ENCODE results near the gene PNRC2. TPM values are rescaled to one million over a fixed set of nuclear protein-coding genes. Genes with fewer than 3 reads are reported as not detected.
"Not testable (repeated sequence)": the region's sequence is repeated elsewhere in the genome, so short reads cannot be mapped to it uniquely, and the experiment has no call there.

PNRC2 gene
- total and polyA plus RNA-seq, 5 donors: 74.6 to 104 (median 83.3) TPM

GRCh38 chr1:23953020-23953419 lies 6.6 kb upstream of the PNRC2 start:
- Histone ChIP-seq H3K27ac (ENCODE audit: low read length) (no peak overlapping the region), H3K4me1 (ENCODE audit: control insufficient read depth, insufficient read depth, low read length) (peaks cover 2% of the 10 kb centered on the region), H3K9me3 (ENCODE audit: control insufficient read depth, low read length) (no peaks in the 10 kb centered on the region), H3K27me3 (ENCODE audit: control insufficient read depth, insufficient read depth) (no peaks in the 10 kb centered on the region), H3K4me3 (ENCODE audit: low read length) (no peak overlapping the region)
- ATAC-seq: no peak
- intact Hi-C loops (cut with DNase I): loop anchor here in 1 of 4 donors (10.0 kb wide), 1 partner anchor 72 kb away; no protein-coding TSS in a partner anchor
- WGBS: 83% methylated on average over 3 of the region's 3 CpGs
- no peak for DNase-seq

DNA sequence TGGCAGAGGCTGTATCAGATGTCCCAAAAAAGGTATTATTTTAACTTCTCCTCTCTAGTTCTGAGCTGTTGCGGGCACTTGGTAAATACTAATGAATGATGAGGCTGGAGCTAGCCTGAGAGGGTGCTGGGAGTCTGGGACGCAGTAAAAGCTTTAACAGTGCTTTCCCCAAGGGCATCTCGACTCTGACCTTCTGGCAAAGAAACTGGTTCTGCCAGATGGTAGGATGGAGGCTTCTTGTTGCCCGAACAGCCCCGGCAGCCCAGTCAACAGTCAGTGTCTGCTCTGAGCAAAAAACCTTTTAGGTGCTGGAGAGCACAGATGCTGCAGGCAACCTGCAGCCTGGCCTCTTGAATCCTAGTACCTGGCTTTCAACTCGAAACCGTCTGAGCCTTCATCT lies 2.5 kb upstream of the PNRC2 start:
- intact Hi-C loops (cut with DNase I): loop anchor here in 2 of 4 donors (5.0 to 10.0 kb wide), 2 partner anchors 68 to 70 kb away; no protein-coding TSS in a partner anchor
- WGBS: 70% methylated on average over 7 of the region's 7 CpGs
- Histone ChIP-seq H3K27me3 (ENCODE audit: control insufficient read depth, insufficient read depth) (no peaks in the 10 kb centered on the region), H3K4me1 (ENCODE audit: control insufficient read depth, insufficient read depth, low read length) (peaks cover 2% of the 10 kb centered on the region), H3K4me3 (ENCODE audit: low read length) (no peak overlapping the region), H3K27ac (ENCODE audit: low read length) (no peak overlapping the region), H3K9me3 (ENCODE audit: control insufficient read depth, low read length) (no peaks in the 10 kb centered on the region)
- DNase-seq (no peak), ATAC-seq (no peak)

DNA sequence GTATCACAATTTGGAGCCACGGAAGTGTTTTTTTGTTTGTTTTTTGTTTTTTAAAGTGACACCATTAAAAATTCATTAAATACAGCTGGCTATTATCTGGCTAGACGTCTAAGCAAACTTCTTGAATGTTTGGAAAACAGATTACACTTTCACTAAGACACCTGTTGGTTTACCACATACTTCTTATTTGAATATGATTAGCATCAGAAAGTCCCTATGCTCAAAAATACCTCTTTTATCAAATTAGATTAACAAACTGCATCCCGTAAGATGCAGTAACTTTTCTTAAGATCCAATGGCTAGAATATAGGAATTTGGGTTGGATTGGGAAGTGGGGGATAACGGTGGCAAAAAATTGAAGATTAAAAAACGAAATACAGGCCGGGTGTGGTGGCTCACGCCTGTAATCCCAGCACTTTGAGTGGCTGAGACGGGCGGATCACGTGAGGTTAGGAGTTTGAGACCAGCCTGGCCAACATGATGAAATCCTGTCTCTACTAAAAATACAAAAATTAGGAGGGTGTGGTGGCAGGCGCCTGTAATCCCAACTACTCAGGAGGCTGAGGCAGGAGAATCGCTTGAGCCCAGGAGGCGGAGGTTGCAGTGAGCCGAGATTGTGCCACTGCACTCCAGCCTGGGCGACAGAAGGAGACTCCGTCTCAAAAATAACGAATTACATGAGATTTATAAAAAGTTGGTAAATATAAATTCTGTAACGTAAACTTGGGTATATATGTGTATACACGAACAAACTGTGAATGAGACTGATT lies 1.4 kb upstream of the PNRC2 start:
- not testable (repeated sequence) for H3K4me1 ChIP-seq (ENCODE audit: control insufficient read depth, insufficient read depth, low read length); H3K9me3 ChIP-seq (ENCODE audit: control insufficient read depth, low read length); H3K27me3 ChIP-seq (ENCODE audit: control insufficient read depth, insufficient read depth); DNase-seq; ATAC-seq
- WGBS: 62% methylated on average over 19 of the region's 19 CpGs
- Histone ChIP-seq H3K27ac (ENCODE audit: low read length) (peak overlapping the region; percentile 54), H3K4me3 (ENCODE audit: low read length) (peak overlapping the region; percentile 75)
- intact Hi-C loops (cut with DNase I): loop anchor here in 2 of 4 donors (5.0 to 10.0 kb wide), 2 partner anchors 67 to 69 kb away; no protein-coding TSS in a partner anchor

DNA sequence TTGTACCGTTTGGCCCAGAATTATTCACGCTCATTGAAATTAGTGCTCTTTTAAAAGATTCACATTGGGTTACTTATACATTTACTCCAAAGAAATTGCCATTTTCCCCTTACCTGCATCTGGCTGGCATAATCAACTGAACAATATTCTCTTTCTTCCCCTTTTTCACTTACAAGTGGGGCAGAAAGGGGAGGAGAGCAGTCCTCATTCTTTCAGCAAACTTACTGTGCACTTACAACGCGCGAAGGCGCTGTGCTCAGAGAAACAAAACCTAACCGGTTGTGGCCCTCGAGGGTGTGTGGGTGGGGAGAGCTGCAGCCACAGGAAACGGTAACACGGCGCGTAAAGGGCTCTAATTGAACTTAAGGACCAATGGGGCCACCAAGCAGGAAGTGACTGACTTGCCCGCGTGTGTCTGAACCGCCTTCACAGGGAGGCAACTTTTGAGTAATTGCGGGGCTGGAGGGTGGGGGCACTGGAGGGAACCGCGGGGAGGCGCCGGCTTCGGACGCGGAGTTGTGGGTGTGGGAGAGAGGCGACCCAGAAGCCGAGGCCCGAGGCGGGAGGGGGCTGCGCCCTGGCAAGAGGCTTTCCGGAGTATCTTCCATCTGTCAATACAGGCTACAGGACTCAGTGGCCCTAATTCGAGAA lies 693 bp upstream of the PNRC2 start:
- peak overlapping the region; percentile 78 for H3K27ac ChIP-seq (ENCODE audit: low read length)
- DNase-seq (peak; percentile 85 to 92 (median 90)), ATAC-seq (peak; percentile 84 to 87)
- no peaks in the 10 kb centered on the region for H3K27me3 ChIP-seq (ENCODE audit: control insufficient read depth, insufficient read depth)
- peak overlapping the region; percentile 75 for H3K4me3 ChIP-seq (ENCODE audit: low read length)
- WGBS: 2% methylated on average over 30 of the region's 30 CpGs
- peaks cover 2% of the 10 kb centered on the region for H3K4me1 ChIP-seq (ENCODE audit: control insufficient read depth, insufficient read depth, low read length)
- intact Hi-C loops (cut with DNase I): loop anchor here in 2 of 4 donors (5.0 to 10.0 kb wide), 2 partner anchors 66 to 68 kb away; no protein-coding TSS in a partner anchor
- H3K9me3 ChIP-seq (ENCODE audit: control insufficient read depth, low read length): no peaks in the 10 kb centered on the region

DNA sequence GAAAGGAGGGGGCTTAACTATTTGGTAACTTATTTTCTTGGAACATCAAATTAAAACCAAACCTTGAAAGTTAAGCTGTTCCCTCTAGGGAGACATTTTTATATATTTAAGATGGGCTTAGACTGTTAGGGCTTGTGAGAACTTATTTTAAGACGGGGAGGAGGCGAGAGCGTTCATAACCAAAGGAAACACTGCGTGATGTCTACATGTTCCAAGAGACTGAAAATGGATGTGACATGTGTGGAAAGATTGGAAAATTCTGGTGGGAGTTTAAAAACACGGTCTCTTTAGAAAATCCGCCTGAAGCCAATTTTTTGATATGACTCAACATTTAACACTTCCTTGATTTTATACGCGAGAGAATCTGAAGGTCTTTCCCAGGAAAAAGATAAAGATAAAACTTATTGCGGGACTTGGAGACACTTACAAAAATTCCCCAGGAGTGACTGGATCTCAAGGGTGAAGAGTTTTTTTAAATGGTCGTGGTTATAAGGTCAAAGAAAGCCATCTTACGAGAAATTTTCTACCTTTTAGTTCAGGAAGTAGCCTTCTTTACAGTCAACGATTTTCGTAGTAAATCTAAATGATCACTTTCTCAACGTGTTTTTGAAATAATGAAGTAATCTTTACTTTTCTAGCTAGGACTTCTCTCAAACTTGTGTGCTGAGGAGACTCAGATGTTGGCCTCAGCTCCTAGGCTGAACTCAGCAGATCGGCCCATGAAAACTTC lies 828 bp downstream of the PNRC2 start:
- H3K4me3 ChIP-seq (ENCODE audit: low read length): peak overlapping the region; percentile 75
- no peaks in the 10 kb centered on the region for H3K4me1 ChIP-seq (ENCODE audit: control insufficient read depth, insufficient read depth, low read length)
- H3K27ac ChIP-seq (ENCODE audit: low read length): peak overlapping the region; percentile 98
- H3K27me3 ChIP-seq (ENCODE audit: control insufficient read depth, insufficient read depth): no peaks in the 10 kb centered on the region
- ATAC-seq (peak in 1 of 2 donors; percentile 7), DNase-seq (no peak)
- intact Hi-C loops (cut with DNase I): no loop called here
- no peaks in the 10 kb centered on the region for H3K9me3 ChIP-seq (ENCODE audit: control insufficient read depth, low read length)
- WGBS: under 1% methylated on average over 15 of the region's 15 CpGs

GRCh38 chr1:23963617-23964234 lies 4.1 kb downstream of the PNRC2 start:
- Histone ChIP-seq H3K27me3 (ENCODE audit: control insufficient read depth, insufficient read depth) (no peaks in the 10 kb centered on the region), H3K27ac (ENCODE audit: low read length) (no peak overlapping the region), H3K4me1 (ENCODE audit: control insufficient read depth, insufficient read depth, low read length) (no peaks in the 10 kb centered on the region), H3K4me3 (ENCODE audit: low read length) (no peak overlapping the region), H3K9me3 (ENCODE audit: control insufficient read depth, low read length) (no peaks in the 10 kb centered on the region)
- no peak for ATAC-seq
- intact Hi-C loops (cut with DNase I): no loop called here
- no peak for DNase-seq
- WGBS: 81% methylated on average over 1 of the region's 1 CpG

DNA sequence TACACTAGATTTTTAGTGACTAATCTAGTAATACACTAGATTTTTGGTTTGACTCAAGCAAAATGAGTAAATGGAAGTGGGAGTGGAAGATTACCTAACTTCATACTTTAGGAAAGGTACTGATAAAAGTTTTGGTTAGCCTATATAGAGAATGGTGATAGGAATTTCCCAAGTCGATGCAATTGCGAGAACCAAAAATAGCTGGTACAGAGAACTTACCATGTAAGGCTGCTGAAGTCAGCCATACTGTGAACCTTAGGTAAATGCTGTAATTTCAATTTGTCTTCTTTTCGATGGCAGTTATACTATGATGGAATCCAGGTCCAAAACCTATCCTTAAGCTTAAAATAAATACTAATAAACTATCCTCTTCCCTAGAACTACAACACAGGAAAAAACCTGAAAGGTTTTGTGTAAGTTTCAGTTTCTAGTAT lies 4.6 kb downstream of the PNRC2 start:
- intact Hi-C loops (cut with DNase I): no loop called here
- Histone ChIP-seq H3K27me3 (ENCODE audit: control insufficient read depth, insufficient read depth) (no peaks in the 10 kb centered on the region), H3K4me1 (ENCODE audit: control insufficient read depth, insufficient read depth, low read length) (no peaks in the 10 kb centered on the region), H3K9me3 (ENCODE audit: control insufficient read depth, low read length) (no peaks in the 10 kb centered on the region), H3K4me3 (ENCODE audit: low read length) (no peak overlapping the region), H3K27ac (ENCODE audit: low read length) (no peak overlapping the region)
- WGBS: 63% methylated on average over 3 of the region's 3 CpGs
- DNase-seq: no peak
- ATAC-seq: no peak

DNA sequence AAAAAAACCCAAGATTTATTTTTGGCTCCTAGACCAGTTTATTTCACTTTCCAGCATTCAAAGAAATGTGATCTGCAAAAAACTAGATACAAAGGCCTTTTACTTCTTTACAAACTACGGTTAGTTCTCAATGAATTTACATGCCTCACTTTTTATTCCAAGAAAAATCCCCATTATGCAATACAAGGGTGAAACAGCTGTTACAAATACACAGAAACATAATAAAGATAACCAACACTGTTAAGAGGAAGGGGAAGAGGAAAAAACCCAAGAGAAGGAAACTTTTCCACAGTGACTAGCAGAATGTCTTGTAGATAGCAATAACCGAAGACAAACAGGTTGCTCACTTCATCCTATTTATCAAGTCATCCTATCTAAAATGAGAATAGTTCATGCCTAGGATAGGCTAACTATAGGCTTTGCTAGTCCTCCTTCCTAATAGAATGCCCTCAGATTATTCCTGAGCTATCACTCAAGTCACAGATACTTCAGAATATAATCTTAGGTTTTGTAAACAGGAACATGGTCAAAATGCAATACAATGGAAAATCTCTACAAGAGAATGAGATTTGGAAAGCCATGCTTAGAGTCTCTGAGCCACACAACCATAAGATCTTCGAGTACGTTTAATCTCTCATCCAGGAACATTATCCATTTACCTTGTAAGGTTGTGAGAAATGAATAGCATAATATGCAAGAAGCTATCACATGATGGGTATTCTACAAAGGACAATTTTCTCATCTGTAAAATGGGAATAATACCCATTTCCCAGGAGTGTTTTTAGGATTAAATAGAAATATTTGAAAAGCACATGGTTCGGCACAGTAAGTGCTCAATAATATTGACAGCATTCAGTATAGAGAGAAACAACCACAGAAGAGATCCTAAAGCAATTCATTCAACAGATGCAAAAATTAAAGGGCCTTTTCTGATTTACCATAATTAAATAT lies 5.4 kb downstream of the PNRC2 start:
- H3K4me1 ChIP-seq (ENCODE audit: control insufficient read depth, insufficient read depth, low read length): no peaks in the 10 kb centered on the region
- DNase-seq (no peak), ATAC-seq (peak; percentile 12 to 17)
- intact Hi-C loops (cut with DNase I): no loop called here
- H3K9me3 ChIP-seq (ENCODE audit: control insufficient read depth, low read length): no peaks in the 10 kb centered on the region
- H3K4me3 ChIP-seq (ENCODE audit: low read length): no peak overlapping the region
- H3K27me3 ChIP-seq (ENCODE audit: control insufficient read depth, insufficient read depth): no peaks in the 10 kb centered on the region
- WGBS: 68% methylated on average over 5 of the region's 5 CpGs
- no peak overlapping the region for H3K27ac ChIP-seq (ENCODE audit: low read length)

DNA sequence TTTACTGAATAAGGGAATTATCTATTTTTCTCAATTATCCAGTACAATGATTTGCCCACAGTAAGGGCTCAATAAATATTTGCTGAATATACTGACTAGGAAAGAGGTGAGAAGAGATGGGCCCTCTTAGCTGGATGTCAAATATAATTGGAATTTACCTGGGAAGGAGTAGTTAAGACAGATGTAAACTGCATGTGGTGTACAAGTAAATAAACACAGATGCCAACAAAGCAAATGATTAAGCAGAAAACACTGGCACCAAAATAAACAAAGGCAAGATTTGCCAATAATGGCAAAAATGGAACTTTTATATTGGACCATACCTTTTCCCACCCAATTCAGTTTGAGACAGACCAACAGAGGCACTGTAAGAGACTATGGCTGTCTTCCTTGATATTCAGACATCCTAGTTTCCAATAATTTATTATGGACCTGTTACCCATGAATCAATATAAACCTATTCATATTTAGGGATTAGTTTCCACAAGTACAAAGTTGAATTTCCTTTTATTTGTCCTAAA lies 7.4 kb downstream of the PNRC2 start:
- DNase-seq (no peak), ATAC-seq (no peak)
- Histone ChIP-seq H3K4me1 (ENCODE audit: control insufficient read depth, insufficient read depth, low read length) (no peaks in the 10 kb centered on the region), H3K27me3 (ENCODE audit: control insufficient read depth, insufficient read depth) (no peaks in the 10 kb centered on the region), H3K27ac (ENCODE audit: low read length) (no peak overlapping the region), H3K9me3 (ENCODE audit: control insufficient read depth, low read length) (no peaks in the 10 kb centered on the region), H3K4me3 (ENCODE audit: low read length) (no peak overlapping the region)
- intact Hi-C loops (cut with DNase I): no loop called here

- intact Hi-C loops (cut with DNase I): no loop called here
- no peak for DNase-seq
- WGBS: 48% methylated on average over 2 of the region's 2 CpGs
- Histone ChIP-seq H3K27ac (ENCODE audit: low read length) (no peak overlapping the region), H3K4me1 (ENCODE audit: control insufficient read depth, insufficient read depth, low read length) (no peaks in the 10 kb centered on the region), H3K9me3 (ENCODE audit: control insufficient read depth, low read length) (no peaks in the 10 kb centered on the region), H3K27me3 (ENCODE audit: control insufficient read depth, insufficient read depth) (no peaks in the 10 kb centered on the region), H3K4me3 (ENCODE audit: low read length) (no peak overlapping the region)
- ATAC-seq: no peak
Measured at GRCh38 chr1:23967871-23968270, 8.2 kb downstream of the PNRC2 start.

Measured in right cardiac atrium (tissue), 5 donors.